Sigmoid colon (tissue), 7 donors: Measurements from ENCODE around the gene COL4A2. TPM values are rescaled to one million over a fixed set of nuclear protein-coding genes. Genes with fewer than 3 reads are reported as not detected.
A peak's percentile ranks its signal among the peaks of the same experiment; 100 is the strongest.

Source experiments
- DNase-seq: peaks from one replicate; pipeline ENCODE4 v3.0.0-alpha.2; 2019
- H3K27ac ChIP-seq, 4 donors: fragments of 200-600 bp; sonication (generic); one replicate each; pipeline ENCODE4 v1.5.1; 2016 to 2019; ENCODE audit warnings: mild to moderate bottlenecking in 1 of 4
- H3K27me3 ChIP-seq, 3 donors: fragments of 200-600 bp; sonication (generic); one replicate each; pipeline ENCODE4 v1.5.1; 2019; ENCODE audit warnings: mild to moderate bottlenecking in 1 of 3
- H3K36me3 ChIP-seq, 4 donors: fragments of 200-600 bp; sonication (generic); one replicate each; pipeline ENCODE4 v1.5.1; 2016 to 2019
- H3K4me1 ChIP-seq, 4 donors: fragments of 200-600 bp; sonication (generic); one replicate each; pipeline ENCODE4 v1.5.1; 2017 to 2019
- H3K4me3 ChIP-seq, 4 donors: fragments of 200-600 bp; sonication (generic); one replicate each; pipeline ENCODE4 v1.5.1; 2017 to 2019; ENCODE audit warnings: mild to moderate bottlenecking in 2 of 4, moderate library complexity in 1 of 4
- H3K9me3 ChIP-seq, 4 donors: fragments of 200-600 bp in 3 of 4; sonication (generic) in 3 of 4; one replicate each; pipeline versions ENCODE4 v1.5.1 to v1.6.1; 2013 to 2019
- EP300 ChIP-seq, 4 donors: sonication (generic); formaldehyde crosslinking; IDR thresholded peaks; one replicate each; pipeline ENCODE4 v1.6.1; 2017; ENCODE audit warnings: antibody characterized with exemption in 4 of 4
- POLR2A ChIP-seq, 2 donors: fragments of 450-650 bp; IDR thresholded peaks; one replicate each; pipeline ENCODE4 v1.6.1; 2016; ENCODE audit warnings: antibody characterized with exemption in 2 of 2, mild to moderate bottlenecking in 2 of 2, moderate library complexity in 2 of 2
- POLR2AphosphoS5 ChIP-seq, 4 donors: sonication (generic); formaldehyde crosslinking; IDR thresholded peaks; one replicate each; pipeline ENCODE4 v1.6.1; 2017; ENCODE audit warnings: antibody characterized with exemption in 4 of 4
- WGBS, 2 donors: extraction: QIAGEN DNeasy Blood & Tissue Kit; methylation state at CpG; one replicate each; pipeline ENCODE4 v1.1.7; 2013; 5-methylcytosine and 5-hydroxymethylcytosine counted together
- intact Hi-C: fragments of 100-400 bp; cut with DNase I; formaldehyde crosslinking; loops from one replicate; pipeline ENCODE4 v1.15.1; 2023
- polyA plus RNA-seq, 3 donors: library from polyadenylated mRNA; stranded (reverse); fragments of 200-250 nt; gene quantifications; one replicate each; pipeline ENCODE4 v1.2.3, GENCODE V29; 2013
- total RNA-seq, 4 donors: library from RNA; depleted of rRNA; stranded (reverse); fragments of >200 nt; gene quantifications; one replicate each; pipeline ENCODE4 v1.1.0, GENCODE V29; 2016
- TF ChIP-seq, protein P1 (sequence below), 4 experiments: fragments of 450-650 bp in 3 of 4; fragments of 200-600 bp in 1 of 4; IDR thresholded peaks; one replicate each; pipeline ENCODE4 v1.5.1; 2016 to 2019; ENCODE audit warnings: antibody characterized with exemption in 4 of 4, mild to moderate bottlenecking in 3 of 4, moderate library complexity in 2 of 4
- donor health status: healthy with polysubstance abuse.
- donor health status: Bipolar disorder and iron deficiency.
- donor health status: healthy.

COL4A2 gene
- total and polyA plus RNA-seq, 7 donors = 24.0 to 1,039 (median 306) TPM

DNA sequence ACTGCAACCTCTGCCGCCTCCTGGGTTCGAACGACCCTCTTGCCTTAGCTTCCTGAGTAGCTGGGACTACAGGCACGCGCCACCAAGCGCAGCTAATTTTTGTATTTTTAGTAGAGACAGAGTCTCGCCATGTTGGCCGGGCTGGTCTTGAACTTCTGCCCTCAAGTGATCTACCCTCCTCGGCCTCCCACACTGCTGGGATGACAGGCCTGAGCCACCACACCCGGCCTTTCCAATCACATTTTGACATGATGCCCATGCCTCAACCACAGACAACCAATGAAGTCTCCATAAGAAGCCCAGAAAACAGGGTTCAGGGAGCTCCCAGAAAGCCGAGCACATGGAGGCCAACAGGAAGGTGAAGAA is 242.7 kb downstream of the COL4A2 start:
- no peak for DNase-seq
- Histone ChIP-seq H3K9me3 (no peaks in the 10 kb centered on the region), H3K27ac (no peak overlapping the region), H3K4me3 (no peak overlapping the region), H3K4me1 (peaks cover 0 to 32% (median 14%) of the 10 kb centered on the region in 4 donors), H3K27me3 (no peaks in the 10 kb centered on the region), H3K36me3 (no peaks in the 10 kb centered on the region)
- TF ChIP-seq EP300 (IDR thresholded peaks at IDR 0.05) (no peak), POLR2A (IDR thresholded peaks at IDR 0.05) (no peak), POLR2AphosphoS5 (IDR thresholded peaks at IDR 0.05) (no peak)
- TF ChIP-seq, protein P1, sequence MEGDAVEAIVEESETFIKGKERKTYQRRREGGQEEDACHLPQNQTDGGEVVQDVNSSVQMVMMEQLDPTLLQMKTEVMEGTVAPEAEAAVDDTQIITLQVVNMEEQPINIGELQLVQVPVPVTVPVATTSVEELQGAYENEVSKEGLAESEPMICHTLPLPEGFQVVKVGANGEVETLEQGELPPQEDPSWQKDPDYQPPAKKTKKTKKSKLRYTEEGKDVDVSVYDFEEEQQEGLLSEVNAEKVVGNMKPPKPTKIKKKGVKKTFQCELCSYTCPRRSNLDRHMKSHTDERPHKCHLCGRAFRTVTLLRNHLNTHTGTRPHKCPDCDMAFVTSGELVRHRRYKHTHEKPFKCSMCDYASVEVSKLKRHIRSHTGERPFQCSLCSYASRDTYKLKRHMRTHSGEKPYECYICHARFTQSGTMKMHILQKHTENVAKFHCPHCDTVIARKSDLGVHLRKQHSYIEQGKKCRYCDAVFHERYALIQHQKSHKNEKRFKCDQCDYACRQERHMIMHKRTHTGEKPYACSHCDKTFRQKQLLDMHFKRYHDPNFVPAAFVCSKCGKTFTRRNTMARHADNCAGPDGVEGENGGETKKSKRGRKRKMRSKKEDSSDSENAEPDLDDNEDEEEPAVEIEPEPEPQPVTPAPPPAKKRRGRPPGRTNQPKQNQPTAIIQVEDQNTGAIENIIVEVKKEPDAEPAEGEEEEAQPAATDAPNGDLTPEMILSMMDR (IDR thresholded peaks at IDR 0.05) = no peak
- 92 to 94% methylated on average over 11 of the region's 11 CpGs for WGBS, 2 donors
- intact Hi-C loops = no loop called here

DNA sequence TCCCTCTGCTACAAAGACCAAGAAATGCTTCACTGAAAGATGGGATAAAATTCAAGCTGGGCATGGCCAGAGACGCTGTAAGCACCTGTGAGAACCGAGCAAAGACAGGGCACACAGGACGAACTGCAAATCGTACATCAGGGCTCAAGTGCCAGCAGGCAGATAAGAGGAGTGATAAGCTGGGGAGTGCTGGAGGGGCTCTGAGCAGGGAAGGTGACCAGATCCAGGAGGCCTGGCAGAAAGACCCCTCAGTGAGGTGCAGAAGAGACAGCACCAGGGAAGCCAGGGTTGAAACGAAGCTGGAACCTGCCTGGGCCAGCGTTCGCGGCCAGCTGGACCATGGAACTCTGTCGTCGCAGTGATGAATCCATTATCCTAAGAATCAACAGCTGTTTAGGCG is 244.2 kb downstream of the COL4A2 start:
- no peak for DNase-seq
- Histone ChIP-seq H3K36me3 (no peaks in the 10 kb centered on the region), H3K27me3 (no peaks in the 10 kb centered on the region), H3K27ac (peak overlapping the region in 1 of 4 donors; percentile 32), H3K9me3 (no peaks in the 10 kb centered on the region), H3K4me1 (peaks cover 0 to 20% (median 10%) of the 10 kb centered on the region in 4 donors), H3K4me3 (no peak overlapping the region)
- 51 to 75% methylated on average over 11 of the region's 11 CpGs for WGBS, 2 donors
- intact Hi-C loops = no loop called here
- TF ChIP-seq EP300 (IDR thresholded peaks at IDR 0.05) (no peak), POLR2AphosphoS5 (IDR thresholded peaks at IDR 0.05) (no peak), POLR2A (IDR thresholded peaks at IDR 0.05) (no peak)
- TF ChIP-seq, protein P1 (IDR thresholded peaks at IDR 0.05) = no peak

DNA sequence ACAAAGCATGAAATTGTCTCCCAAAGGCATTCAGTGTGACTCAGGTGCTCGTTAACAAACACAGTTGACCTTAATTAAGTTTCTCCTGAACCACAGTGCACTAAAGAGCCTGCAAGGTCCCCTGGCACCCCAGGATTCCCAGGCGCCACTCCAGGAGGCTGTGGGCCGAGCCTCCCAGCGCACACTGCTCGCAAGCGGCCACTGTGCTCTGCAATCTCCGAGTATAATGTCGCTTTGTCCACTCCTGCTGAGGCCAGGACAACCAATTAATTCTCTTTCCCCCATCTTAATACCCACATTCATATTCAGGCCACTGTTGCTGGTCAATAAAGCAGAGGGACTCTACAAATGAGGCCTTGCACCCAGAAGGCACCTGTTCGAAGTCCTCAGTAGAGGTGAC is 245.7 kb downstream of the COL4A2 start:
- WGBS, 2 donors = 93 to 96% methylated on average over 9 of the region's 9 CpGs
- H3K4me1 ChIP-seq = peaks cover 0 to 6% (median 5%) of the 10 kb centered on the region in 4 donors

DNA sequence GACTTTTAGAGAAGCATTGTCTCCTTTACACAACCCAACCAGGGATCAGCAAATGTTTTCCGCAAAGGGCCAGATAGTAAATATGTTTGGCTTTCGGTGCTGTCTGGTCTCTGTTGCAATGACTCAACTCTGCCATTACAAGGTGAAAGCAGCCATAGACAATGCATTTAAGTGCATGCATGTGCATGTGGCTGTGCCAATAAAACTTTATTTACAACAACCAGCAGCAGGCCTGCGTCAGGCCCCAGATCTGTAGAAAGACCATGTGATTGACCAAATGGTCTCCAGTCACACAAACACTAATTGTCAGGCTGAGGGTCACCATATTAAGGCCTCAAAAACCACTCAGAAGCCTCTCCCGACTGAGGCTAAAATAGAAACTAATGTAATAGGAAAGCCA is 246.3 kb downstream of the COL4A2 start:
- WGBS, 2 donors = 70 to 73% methylated on average over 4 of the region's 4 CpGs
- Histone ChIP-seq H3K27me3 (no peaks in the 10 kb centered on the region), H3K4me1 (peaks cover 0 to 6% (median 6%) of the 10 kb centered on the region in 4 donors), H3K27ac (no peak overlapping the region), H3K4me3 (no peak overlapping the region), H3K9me3 (no peaks in the 10 kb centered on the region), H3K36me3 (no peaks in the 10 kb centered on the region)
- intact Hi-C loops = no loop called here
- DNase-seq = no peak
- TF ChIP-seq, protein P1 (IDR thresholded peaks at IDR 0.05) = no peak
- no peak for TF ChIP-seq POLR2AphosphoS5 (IDR thresholded peaks at IDR 0.05)
- no peak for TF ChIP-seq EP300 (IDR thresholded peaks at IDR 0.05)
- TF ChIP-seq POLR2A (IDR thresholded peaks at IDR 0.05) = no peak

More for the DNA sequence above, 245.7 kb downstream of the COL4A2 start:
- no peaks in the 10 kb centered on the region for H3K27me3 ChIP-seq
- intact Hi-C loops = no loop called here
- no peak overlapping the region for H3K27ac ChIP-seq
- TF ChIP-seq POLR2AphosphoS5 (IDR thresholded peaks at IDR 0.05) (no peak), EP300 (IDR thresholded peaks at IDR 0.05) (no peak), POLR2A (IDR thresholded peaks at IDR 0.05) (no peak)
- TF ChIP-seq, protein P1 (IDR thresholded peaks at IDR 0.05) = no peak
- no peaks in the 10 kb centered on the region for H3K36me3 ChIP-seq
- no peaks in the 10 kb centered on the region for H3K9me3 ChIP-seq
- H3K4me3 ChIP-seq = no peak overlapping the region
- DNase-seq = no peak

DNA sequence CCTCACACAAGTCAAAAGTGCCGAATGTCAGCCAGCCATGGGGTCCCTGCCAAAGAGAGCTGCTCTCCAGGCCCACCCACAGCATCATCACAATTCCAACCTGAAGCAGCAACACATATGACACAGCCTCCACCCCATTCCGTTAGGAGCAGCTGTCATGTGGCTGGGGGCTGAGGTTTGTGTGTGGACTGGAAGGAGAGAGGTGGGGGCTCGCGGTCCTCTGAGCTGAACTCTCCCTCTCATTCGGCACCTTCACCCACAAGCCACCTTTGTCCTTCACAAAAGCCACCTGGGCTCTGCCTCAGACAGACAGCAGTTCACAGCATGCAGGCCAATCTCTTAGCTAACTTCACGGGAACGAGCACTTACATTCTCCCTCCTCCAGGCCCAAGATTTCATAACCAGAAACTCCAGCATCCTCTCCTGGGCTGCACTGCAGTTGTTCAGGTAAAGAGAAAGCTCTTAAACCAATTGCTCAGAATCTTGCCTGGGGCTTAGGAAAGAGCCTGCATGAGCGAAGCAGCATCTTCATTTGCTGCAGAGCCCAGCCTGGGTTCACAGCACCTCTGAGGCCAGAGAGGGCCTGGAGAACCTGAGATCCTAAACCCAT is 247.2 kb downstream of the COL4A2 start:
- H3K27me3 ChIP-seq = no peaks in the 10 kb centered on the region
- H3K27ac ChIP-seq = no peak overlapping the region
- H3K4me1 ChIP-seq = peaks cover 0 to 14% (median 11%) of the 10 kb centered on the region in 4 donors
- no peak for DNase-seq
- H3K9me3 ChIP-seq = no peaks in the 10 kb centered on the region
- intact Hi-C loops = no loop called here
- 92 to 93% methylated on average over 8 of the region's 8 CpGs for WGBS, 2 donors
- no peak for TF ChIP-seq POLR2AphosphoS5 (IDR thresholded peaks at IDR 0.05)
- TF ChIP-seq, protein P1 (IDR thresholded peaks at IDR 0.05) = no peak
- no peak for TF ChIP-seq EP300 (IDR thresholded peaks at IDR 0.05)
- TF ChIP-seq POLR2A (IDR thresholded peaks at IDR 0.05) = no peak
- no peaks in the 10 kb centered on the region for H3K36me3 ChIP-seq
- H3K4me3 ChIP-seq = no peak overlapping the region
